Measurements from ENCODE around the gene CDC34.

CDC34 gene

DNA sequence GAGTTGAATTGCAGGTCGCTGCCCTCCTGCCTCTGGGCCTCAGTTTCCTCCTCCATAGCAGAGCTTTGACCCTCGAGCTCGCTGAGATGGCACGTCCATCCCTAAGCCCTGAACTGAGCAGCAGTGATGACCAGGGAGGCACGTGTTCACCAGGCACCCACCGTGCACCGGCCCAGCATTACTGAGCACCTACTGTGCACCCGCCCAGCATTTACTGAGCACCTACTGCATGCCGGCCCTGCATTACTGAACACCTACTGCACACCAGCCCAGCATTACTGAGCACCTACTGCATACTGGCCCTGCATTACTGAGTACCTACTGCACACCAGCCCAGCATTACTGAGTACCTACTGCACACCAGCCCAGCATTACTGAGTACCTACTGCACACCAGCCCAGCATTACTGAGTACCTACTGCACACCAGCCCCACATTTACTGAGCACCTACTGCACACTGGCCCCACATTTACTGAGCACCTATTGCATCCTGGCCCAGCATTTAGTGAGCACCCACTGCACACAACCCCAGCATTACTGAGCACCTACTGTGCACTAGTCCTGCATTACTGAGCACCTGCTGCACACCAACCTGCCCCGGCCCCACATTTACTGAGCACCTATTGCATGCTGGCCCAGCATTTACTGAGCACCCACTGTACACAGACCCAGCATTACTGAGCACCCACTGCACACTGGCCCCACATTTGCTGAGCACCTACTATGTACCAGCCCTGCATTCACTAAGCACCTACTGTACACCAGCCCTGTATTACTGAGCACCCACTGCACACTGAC is 18.0 kb upstream of the CDC34 start:
- no peak overlapping the region for H3K4me3 ChIP-seq
- no peak for DNase-seq
- H3K9me3 ChIP-seq: no peaks in the 10 kb centered on the region
- no peaks in the 10 kb centered on the region for H3K27me3 ChIP-seq
- no peak overlapping the region for H3K27ac ChIP-seq
- intact Hi-C loops (cut with DNase I; ENCODE audit: low total_unique reads): no loop called here
- H3K4me1 ChIP-seq: peaks cover 0 to 5% (median 3%) of the 10 kb centered on the region in 4 donors
- peaks cover 0 to 9% (median 0%) of the 10 kb centered on the region in 3 donors for H3K36me3 ChIP-seq
- TF ChIP-seq, protein P1, sequence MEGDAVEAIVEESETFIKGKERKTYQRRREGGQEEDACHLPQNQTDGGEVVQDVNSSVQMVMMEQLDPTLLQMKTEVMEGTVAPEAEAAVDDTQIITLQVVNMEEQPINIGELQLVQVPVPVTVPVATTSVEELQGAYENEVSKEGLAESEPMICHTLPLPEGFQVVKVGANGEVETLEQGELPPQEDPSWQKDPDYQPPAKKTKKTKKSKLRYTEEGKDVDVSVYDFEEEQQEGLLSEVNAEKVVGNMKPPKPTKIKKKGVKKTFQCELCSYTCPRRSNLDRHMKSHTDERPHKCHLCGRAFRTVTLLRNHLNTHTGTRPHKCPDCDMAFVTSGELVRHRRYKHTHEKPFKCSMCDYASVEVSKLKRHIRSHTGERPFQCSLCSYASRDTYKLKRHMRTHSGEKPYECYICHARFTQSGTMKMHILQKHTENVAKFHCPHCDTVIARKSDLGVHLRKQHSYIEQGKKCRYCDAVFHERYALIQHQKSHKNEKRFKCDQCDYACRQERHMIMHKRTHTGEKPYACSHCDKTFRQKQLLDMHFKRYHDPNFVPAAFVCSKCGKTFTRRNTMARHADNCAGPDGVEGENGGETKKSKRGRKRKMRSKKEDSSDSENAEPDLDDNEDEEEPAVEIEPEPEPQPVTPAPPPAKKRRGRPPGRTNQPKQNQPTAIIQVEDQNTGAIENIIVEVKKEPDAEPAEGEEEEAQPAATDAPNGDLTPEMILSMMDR (IDR thresholded peaks at IDR 0.05): no peak

DNA sequence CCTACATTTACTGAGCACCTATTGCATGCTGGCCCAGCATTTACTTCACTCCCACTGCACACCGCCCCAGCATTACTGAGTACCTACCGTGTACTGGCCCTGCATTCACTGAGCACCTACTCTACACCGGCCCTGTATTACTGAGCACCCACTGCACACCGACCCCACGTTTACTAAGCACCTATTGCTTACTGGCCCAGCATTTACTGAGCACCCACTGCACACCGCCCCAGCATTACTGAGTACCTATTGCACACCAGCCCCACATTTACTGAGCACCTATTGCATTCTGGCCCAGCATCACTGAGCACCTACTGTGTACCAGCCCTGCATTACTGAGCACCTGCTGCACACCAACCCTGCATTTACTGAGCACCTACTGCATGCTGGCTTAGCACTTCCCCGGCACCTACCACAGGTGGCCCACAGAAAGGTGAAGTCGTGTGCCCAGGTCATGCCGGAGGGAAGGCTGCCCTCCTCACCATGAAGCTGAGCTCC is 17.3 kb upstream of the CDC34 start:
- H3K4me1 ChIP-seq: no peaks in the 10 kb centered on the region
- intact Hi-C loops (cut with DNase I; ENCODE audit: low total_unique reads): no loop called here
- DNase-seq: no peak
- no peaks in the 10 kb centered on the region for H3K27me3 ChIP-seq
- TF ChIP-seq, protein P1 (IDR thresholded peaks at IDR 0.05): no peak
- H3K27ac ChIP-seq: no peak overlapping the region
- H3K4me3 ChIP-seq: no peak overlapping the region
- no peaks in the 10 kb centered on the region for H3K9me3 ChIP-seq
- H3K36me3 ChIP-seq: peaks cover 0 to 12% (median 0%) of the 10 kb centered on the region in 3 donors

DNA sequence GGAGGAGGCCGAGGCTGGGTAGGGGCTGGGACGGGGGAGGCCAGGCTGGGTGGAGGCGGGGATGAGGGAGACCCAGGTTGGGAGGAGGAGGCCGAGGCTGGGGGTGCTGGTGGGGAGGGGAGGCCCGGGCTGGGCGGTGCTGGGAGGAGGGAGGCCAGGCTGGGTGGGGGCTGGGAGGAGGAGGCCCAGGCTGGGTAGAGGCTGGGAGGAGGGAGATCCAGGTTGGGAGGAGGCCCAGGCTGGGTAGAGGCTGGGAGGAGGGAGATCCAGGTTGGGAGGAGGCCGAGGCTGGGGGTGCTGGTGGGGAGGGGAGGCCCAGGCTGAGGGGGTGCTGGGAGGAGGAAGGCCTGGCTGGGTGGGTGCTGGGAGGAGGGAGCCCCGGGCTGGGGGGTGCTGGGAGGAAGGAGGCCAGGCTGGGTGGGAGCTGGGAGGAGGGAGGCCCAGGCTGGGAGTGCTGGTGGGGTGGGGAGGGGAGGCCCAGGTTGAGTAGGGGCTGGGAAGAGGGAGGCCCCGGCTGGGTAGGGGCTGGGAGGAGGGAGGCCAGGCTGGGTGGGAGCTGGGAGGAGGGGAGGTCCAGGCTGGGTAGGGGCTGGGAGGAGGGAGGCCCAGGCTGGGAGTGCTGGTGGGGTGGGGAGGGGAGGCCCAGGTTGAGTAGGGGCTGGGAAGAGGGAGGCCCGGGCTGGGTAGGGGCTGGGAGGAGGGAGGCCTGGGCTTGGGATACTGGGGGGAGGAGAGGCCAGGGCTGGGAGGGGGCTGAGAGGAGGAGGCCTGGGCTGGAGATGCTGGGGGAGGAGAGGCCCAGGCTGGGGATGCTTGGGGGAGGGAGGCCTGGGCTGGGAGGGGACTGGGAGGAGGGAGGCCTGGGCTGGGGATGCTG is 13.6 kb upstream of the CDC34 start:
- no peak for DNase-seq
- H3K27ac ChIP-seq: no peak overlapping the region
- H3K4me3 ChIP-seq: no peak overlapping the region
- TF ChIP-seq, protein P1 (IDR thresholded peaks at IDR 0.05): no peak
- intact Hi-C loops (cut with DNase I; ENCODE audit: low total_unique reads): no loop called here
- peaks cover 0 to 26% (median 8%) of the 10 kb centered on the region in 3 donors for H3K36me3 ChIP-seq
- no peaks in the 10 kb centered on the region for H3K27me3 ChIP-seq
- H3K4me1 ChIP-seq: no peaks in the 10 kb centered on the region
- no peaks in the 10 kb centered on the region for H3K9me3 ChIP-seq

DNA sequence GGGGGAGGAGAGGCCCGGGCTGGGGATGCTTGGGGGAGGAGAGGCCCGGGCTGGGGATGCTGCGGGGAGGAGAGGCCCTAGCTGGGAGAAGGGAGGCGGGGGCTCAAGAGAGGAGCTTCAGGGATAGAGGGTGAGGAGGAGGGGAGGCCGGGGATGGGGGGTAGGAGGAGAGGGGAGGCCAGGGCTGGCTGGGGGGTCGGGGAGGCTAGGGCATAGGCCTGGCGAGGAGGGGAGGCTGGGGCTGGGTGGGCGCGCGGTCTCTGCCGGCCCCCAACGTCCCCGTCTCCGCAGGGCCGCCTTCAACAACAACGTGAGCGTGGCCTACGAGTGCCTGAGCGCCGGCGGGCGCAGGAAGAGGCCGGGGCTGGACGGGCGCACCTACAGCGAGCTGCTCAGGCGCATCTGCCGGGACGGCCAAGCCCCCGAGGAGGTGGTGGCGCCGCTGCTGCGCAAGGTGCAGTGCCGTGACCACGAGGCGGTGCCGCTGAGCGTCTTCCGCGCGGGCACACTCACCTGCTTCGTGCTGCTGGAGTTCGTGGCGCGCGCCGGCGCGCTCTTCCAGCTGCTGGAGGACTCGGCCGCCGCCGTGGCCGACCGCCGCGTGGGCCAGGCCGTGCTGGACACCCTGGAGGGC is 12.8 kb upstream of the CDC34 start:
- Histone ChIP-seq H3K4me1 (no peaks in the 10 kb centered on the region), H3K9me3 (no peaks in the 10 kb centered on the region), H3K36me3 (peaks cover 0 to 26% (median 8%) of the 10 kb centered on the region in 3 donors), H3K27ac (no peak overlapping the region), H3K27me3 (no peaks in the 10 kb centered on the region), H3K4me3 (no peak overlapping the region)
- DNase-seq: no peak
- TF ChIP-seq, protein P1 (IDR thresholded peaks at IDR 0.05): no peak
- intact Hi-C loops (cut with DNase I; ENCODE audit: low total_unique reads): no loop called here

DNA sequence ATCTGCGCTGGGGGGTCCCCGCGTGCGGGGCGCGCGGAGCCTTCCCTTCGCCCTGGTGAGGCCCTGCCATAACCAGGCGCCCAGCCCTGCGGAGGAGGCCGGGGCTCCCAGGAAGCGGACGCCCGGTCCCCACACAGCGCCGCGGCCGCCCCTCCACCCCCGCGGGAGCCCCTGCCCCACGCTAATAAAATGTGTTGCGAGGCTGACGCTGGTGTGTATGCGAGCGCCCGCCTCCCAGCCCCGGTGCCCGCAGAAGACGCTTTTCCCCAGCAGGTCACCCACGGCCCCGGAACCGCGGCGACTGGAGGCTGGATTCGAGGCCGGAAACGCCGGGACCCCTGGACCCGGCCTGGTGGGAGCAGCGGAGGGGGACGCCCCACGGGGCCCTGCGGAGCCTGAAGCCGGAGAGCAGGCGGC is 12.1 kb upstream of the CDC34 start:
- DNase-seq: no peak
- Histone ChIP-seq H3K27ac (no peak overlapping the region), H3K27me3 (peaks cover 0 to 3% of the 10 kb centered on the region in 2 donors), H3K36me3 (peaks cover 0 to 26% (median 8%) of the 10 kb centered on the region in 3 donors), H3K4me3 (no peak overlapping the region), H3K4me1 (peaks cover 0 to 6% (median 5%) of the 10 kb centered on the region in 4 donors), H3K9me3 (no peaks in the 10 kb centered on the region)
- intact Hi-C loops (cut with DNase I; ENCODE audit: low total_unique reads): no loop called here
- TF ChIP-seq, protein P1 (IDR thresholded peaks at IDR 0.05): no peak

Measured in tibial artery (tissue), 4 donors.